ENCODE data around the gene GLDC. TPM values are rescaled to one million over a fixed set of nuclear protein-coding genes. Genes with fewer than 3 reads are reported as not detected.

GLDC gene
- total RNA-seq, 1 experiment from 2014 or later = 145 TPM

GRCh38 chr9:6681957-6682501, 36.5 kb upstream of the GLDC start (continued):
- no peak for TF ChIP-seq ZSCAN18 (CRISPR knock-in tag; IDR thresholded peaks at IDR 0.05)
- peak; percentile 85 for TF ChIP-seq ZNF121 (CRISPR knock-in tag; IDR thresholded peaks at IDR 0.05)
- TF ChIP-seq SP1 (CRISPR knock-in tag; conservative IDR thresholded peaks at IDR 0.05) = no peak
- no peak for TF ChIP-seq NR3C1 (CRISPR knock-in tag; conservative IDR thresholded peaks at IDR 0.05; ENCODE audit: low read depth)
- TF ChIP-seq GABPB1 (CRISPR knock-in tag; IDR thresholded peaks at IDR 0.05) = no peak
- TF ChIP-seq GTF2I (CRISPR knock-in tag; conservative IDR thresholded peaks at IDR 0.05) = 0 out of 2 replicates have a peak, but pooled peaks have one; percentile 40
- no peak for TF ChIP-seq SMAD4 (CRISPR knock-in tag; IDR thresholded peaks at IDR 0.05)

- Mint-ChIP-seq H3K9me3 (peaks cover 4% of the 10 kb centered on the region), H3K27me3 (ENCODE audit: low read depth) (no peaks in the 10 kb centered on the region), H3K4me1 (peaks cover 18% of the 10 kb centered on the region), H3K27ac (peak overlapping the region; percentile 99), H3K36me3 (peaks cover 17% of the 10 kb centered on the region; the same call in 1 of the 2 replicates), H3K4me3 (peak overlapping the region; percentile 86)
- DNase-seq (ENCODE audit: low spot score) (peak; percentile 94), ATAC-seq (peak; percentile 91)
- ChIA-PET POLR2A (interaction anchor here (0.5 to 1.4 kb wide), 9 partner anchors 11 to 224 kb away, joined by 3 to 10 read pairs (median 3); partner anchors contain the start of gene KDM4C), CTCF (interaction anchor here (0.7 to 1.6 kb wide), 5 partner anchors 14 to 146 kb away, joined by 3 to 6 read pairs (median 4); no protein-coding TSS in a partner anchor)
- peak; percentile 64; the same call in 1 of the 2 replicates for TF ChIP-seq HMGXB4 (CRISPR knock-in tag; IDR thresholded peaks at IDR 0.05)
- TF ChIP-seq TEAD1 (CRISPR knock-in tag; IDR thresholded peaks at IDR 0.05) = peak; percentile 35; the same call in 1 of the 2 replicates
- TF ChIP-seq ZNF396 (CRISPR knock-in tag; IDR thresholded peaks at IDR 0.05; ENCODE audit: borderline replicate concordance) = no peak
- TF ChIP-seq RELA (CRISPR knock-in tag; IDR thresholded peaks at IDR 0.05; ENCODE audit: borderline replicate concordance) = 0 out of 2 replicates have a peak, but pooled peaks have one; percentile 15
- TF ChIP-seq GABPB1 (CRISPR knock-in tag; IDR thresholded peaks at IDR 0.05) = peak; percentile 63; the same call in 1 of the 2 replicates
- no peak for TF ChIP-seq PRRX2 (CRISPR knock-in tag; IDR thresholded peaks at IDR 0.05)
- TF ChIP-seq, protein P1, sequence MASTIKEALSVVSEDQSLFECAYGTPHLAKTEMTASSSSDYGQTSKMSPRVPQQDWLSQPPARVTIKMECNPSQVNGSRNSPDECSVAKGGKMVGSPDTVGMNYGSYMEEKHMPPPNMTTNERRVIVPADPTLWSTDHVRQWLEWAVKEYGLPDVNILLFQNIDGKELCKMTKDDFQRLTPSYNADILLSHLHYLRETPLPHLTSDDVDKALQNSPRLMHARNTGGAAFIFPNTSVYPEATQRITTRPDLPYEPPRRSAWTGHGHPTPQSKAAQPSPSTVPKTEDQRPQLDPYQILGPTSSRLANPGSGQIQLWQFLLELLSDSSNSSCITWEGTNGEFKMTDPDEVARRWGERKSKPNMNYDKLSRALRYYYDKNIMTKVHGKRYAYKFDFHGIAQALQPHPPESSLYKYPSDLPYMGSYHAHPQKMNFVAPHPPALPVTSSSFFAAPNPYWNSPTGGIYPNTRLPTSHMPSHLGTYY (CRISPR knock-in tag; IDR thresholded peaks at IDR 0.05) = no peak; the same call in 1 of the 2 replicates
- TF ChIP-seq, protein P2, sequence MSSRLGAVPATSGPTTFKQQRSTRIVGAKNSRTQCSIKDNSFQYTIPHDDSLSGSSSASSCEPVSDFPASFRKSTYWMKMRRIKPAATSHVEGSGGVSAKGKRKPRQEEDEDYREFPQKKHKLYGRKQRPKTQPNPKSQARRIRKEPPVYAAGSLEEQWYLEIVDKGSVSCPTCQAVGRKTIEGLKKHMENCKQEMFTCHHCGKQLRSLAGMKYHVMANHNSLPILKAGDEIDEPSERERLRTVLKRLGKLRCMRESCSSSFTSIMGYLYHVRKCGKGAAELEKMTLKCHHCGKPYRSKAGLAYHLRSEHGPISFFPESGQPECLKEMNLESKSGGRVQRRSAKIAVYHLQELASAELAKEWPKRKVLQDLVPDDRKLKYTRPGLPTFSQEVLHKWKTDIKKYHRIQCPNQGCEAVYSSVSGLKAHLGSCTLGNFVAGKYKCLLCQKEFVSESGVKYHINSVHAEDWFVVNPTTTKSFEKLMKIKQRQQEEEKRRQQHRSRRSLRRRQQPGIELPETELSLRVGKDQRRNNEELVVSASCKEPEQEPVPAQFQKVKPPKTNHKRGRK (CRISPR knock-in tag; IDR thresholded peaks at IDR 0.05; ENCODE audit: borderline replicate concordance) = no peak
- peak; percentile 81; the same call in 1 of the 2 replicates for TF ChIP-seq ZNF281 (CRISPR knock-in tag; IDR thresholded peaks at IDR 0.05)
- TF ChIP-seq, protein P3, sequence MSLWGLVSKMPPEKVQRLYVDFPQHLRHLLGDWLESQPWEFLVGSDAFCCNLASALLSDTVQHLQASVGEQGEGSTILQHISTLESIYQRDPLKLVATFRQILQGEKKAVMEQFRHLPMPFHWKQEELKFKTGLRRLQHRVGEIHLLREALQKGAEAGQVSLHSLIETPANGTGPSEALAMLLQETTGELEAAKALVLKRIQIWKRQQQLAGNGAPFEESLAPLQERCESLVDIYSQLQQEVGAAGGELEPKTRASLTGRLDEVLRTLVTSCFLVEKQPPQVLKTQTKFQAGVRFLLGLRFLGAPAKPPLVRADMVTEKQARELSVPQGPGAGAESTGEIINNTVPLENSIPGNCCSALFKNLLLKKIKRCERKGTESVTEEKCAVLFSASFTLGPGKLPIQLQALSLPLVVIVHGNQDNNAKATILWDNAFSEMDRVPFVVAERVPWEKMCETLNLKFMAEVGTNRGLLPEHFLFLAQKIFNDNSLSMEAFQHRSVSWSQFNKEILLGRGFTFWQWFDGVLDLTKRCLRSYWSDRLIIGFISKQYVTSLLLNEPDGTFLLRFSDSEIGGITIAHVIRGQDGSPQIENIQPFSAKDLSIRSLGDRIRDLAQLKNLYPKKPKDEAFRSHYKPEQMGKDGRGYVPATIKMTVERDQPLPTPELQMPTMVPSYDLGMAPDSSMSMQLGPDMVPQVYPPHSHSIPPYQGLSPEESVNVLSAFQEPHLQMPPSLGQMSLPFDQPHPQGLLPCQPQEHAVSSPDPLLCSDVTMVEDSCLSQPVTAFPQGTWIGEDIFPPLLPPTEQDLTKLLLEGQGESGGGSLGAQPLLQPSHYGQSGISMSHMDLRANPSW (CRISPR knock-in tag; conservative IDR thresholded peaks at IDR 0.05; ENCODE audit: low read depth) = no peak
- no peak for TF ChIP-seq ZNF423 (CRISPR knock-in tag; IDR thresholded peaks at IDR 0.05)
- no peak for TF ChIP-seq FOXJ3 (CRISPR knock-in tag; IDR thresholded peaks at IDR 0.05; ENCODE audit: borderline replicate concordance)
- TF ChIP-seq, protein P4, sequence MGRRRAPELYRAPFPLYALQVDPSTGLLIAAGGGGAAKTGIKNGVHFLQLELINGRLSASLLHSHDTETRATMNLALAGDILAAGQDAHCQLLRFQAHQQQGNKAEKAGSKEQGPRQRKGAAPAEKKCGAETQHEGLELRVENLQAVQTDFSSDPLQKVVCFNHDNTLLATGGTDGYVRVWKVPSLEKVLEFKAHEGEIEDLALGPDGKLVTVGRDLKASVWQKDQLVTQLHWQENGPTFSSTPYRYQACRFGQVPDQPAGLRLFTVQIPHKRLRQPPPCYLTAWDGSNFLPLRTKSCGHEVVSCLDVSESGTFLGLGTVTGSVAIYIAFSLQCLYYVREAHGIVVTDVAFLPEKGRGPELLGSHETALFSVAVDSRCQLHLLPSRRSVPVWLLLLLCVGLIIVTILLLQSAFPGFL (CRISPR knock-in tag; IDR thresholded peaks at IDR 0.05; ENCODE audit: borderline replicate concordance) = 0 out of 2 replicates have a peak, but pooled peaks have one; percentile 60
- TF ChIP-seq SMAD4 (CRISPR knock-in tag; IDR thresholded peaks at IDR 0.05) = peak; percentile 71; the same call in 1 of the 2 replicates
- TF ChIP-seq HMGA2 (CRISPR knock-in tag; IDR thresholded peaks at IDR 0.05) = no peak
- TF ChIP-seq MYBL2 (CRISPR knock-in tag; IDR thresholded peaks at IDR 0.05) = peak; percentile 52; the same call in 1 of the 2 replicates
Observed at GRCh38 chr9:6681147-6681956, 35.8 kb upstream of the GLDC start.

Measured in WTC11 (cell line).